Right hindlimb (tissue), 1 donor: ENCODE data around the gene PLCL1.
A peak's percentile ranks its signal among the peaks of the same experiment; 100 is the strongest.

ENCODE experiments used
- DNase-seq: peaks from one replicate; pipeline ENCODE4 v3.0.0-alpha.2; 2018

The PLCL1 gene

GRCh38 chr2:197929886-197930227 is 125.5 kb downstream of the PLCL1 start:
- DNase-seq, result no peak

- DNase-seq, result no peak
Observed at GRCh38 chr2:197930570-197931278, 126.3 kb downstream of the PLCL1 start.

- no peak for DNase-seq
Observed at GRCh38 chr2:197931661-197932312, 127.4 kb downstream of the PLCL1 start.

GRCh38 chr2:197932374-197932773 is 128.0 kb downstream of the PLCL1 start:
- no peak for DNase-seq

- no peak for DNase-seq
Observed at GRCh38 chr2:197934261-197934933, 130.0 kb downstream of the PLCL1 start.

GRCh38 chr2:197934934-197935289 is 130.5 kb downstream of the PLCL1 start:
- no peak for DNase-seq

- DNase-seq, result no peak
Observed at GRCh38 chr2:197937814-197938213, 133.4 kb downstream of the PLCL1 start.

- DNase-seq, result no peak
Observed at GRCh38 chr2:197938555-197938954, 134.2 kb downstream of the PLCL1 start.

GRCh38 chr2:197939787-197940186 is 135.4 kb downstream of the PLCL1 start:
- no peak for DNase-seq

GRCh38 chr2:197940382-197940781 is 136.0 kb downstream of the PLCL1 start:
- no peak for DNase-seq

GRCh38 chr2:197941715-197942114 is 137.3 kb downstream of the PLCL1 start:
- no peak for DNase-seq

GRCh38 chr2:197943731-197944130 is 139.3 kb downstream of the PLCL1 start:
- DNase-seq, result no peak

- no peak for DNase-seq
Observed at GRCh38 chr2:197944416-197945096, 140.2 kb downstream of the PLCL1 start.

- peak; percentile 36 for DNase-seq
Observed at GRCh38 chr2:197946562-197946961, 142.2 kb downstream of the PLCL1 start.

GRCh38 chr2:197947219-197947757 is 142.9 kb downstream of the PLCL1 start:
- DNase-seq, result no peak

GRCh38 chr2:197949224-197949623 is 144.8 kb downstream of the PLCL1 start:
- DNase-seq, result no peak

GRCh38 chr2:197950006-197950405 is 145.6 kb downstream of the PLCL1 start:
- DNase-seq, result peak; percentile 31

GRCh38 chr2:197950724-197951123 is 146.3 kb downstream of the PLCL1 start:
- DNase-seq, result no peak

GRCh38 chr2:197952540-197953202 is 148.3 kb downstream of the PLCL1 start:
- DNase-seq, result no peak

GRCh38 chr2:197954328-197954727 is 149.9 kb downstream of the PLCL1 start:
- no peak for DNase-seq

- no peak for DNase-seq
Observed at GRCh38 chr2:197958592-197959150, 154.3 kb downstream of the PLCL1 start.

- no peak for DNase-seq
Observed at GRCh38 chr2:197959383-197959782, 155.0 kb downstream of the PLCL1 start.
